ENCODE results near the gene PIP4K2C. TPM values are rescaled to one million over a fixed set of nuclear protein-coding genes. Genes with fewer than 3 reads are reported as not detected.

PIP4K2C gene
- total and polyA plus RNA-seq, 10 of the 15 experiments (the other 5 are each of a cell fraction or from before 2014, with no cell fraction given), result 4.8 to 25.1 (median 14.9) TPM

GRCh38 chr12:57590479-57590863 is 521 bp upstream of the PIP4K2C start:
- peak overlapping the region; percentile 51 for H3K27ac ChIP-seq (ENCODE audit: control insufficient read depth, insufficient read depth)
- WGBS (ENCODE audit: insufficient coverage, insufficient replicate concordance, low lambda C conversion rate, missing lambda C conversion rate), result 3% methylated on average over 2 of the region's 2 CpGs

More at GRCh38 chr12:57590479-57590863, 521 bp upstream of the PIP4K2C start:
- ATAC-seq (peak; percentile 4), DNase-seq (ENCODE audit: low read depth, low spot score) (no peak), FAIRE-seq (no peak)
- TF ChIP-seq MLLT1 (IDR thresholded peaks at IDR 0.05) (no peak), STAT3 (IDR thresholded peaks at IDR 0.05; ENCODE audit: low read depth, low read length) (no peak), CHD4 (IDR thresholded peaks at IDR 0.05) (no peak), NBN (IDR thresholded peaks at IDR 0.05) (0 out of 2 replicates have a peak, but pooled peaks have one; percentile 4)
- TF ChIP-seq, protein P1, sequence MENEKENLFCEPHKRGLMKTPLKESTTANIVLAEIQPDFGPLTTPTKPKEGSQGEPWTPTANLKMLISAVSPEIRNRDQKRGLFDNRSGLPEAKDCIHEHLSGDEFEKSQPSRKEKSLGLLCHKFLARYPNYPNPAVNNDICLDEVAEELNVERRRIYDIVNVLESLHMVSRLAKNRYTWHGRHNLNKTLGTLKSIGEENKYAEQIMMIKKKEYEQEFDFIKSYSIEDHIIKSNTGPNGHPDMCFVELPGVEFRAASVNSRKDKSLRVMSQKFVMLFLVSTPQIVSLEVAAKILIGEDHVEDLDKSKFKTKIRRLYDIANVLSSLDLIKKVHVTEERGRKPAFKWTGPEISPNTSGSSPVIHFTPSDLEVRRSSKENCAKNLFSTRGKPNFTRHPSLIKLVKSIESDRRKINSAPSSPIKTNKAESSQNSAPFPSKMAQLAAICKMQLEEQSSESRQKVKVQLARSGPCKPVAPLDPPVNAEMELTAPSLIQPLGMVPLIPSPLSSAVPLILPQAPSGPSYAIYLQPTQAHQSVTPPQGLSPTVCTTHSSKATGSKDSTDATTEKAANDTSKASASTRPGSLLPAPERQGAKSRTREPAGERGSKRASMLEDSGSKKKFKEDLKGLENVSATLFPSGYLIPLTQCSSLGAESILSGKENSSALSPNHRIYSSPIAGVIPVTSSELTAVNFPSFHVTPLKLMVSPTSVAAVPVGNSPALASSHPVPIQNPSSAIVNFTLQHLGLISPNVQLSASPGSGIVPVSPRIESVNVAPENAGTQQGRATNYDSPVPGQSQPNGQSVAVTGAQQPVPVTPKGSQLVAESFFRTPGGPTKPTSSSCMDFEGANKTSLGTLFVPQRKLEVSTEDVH (IDR thresholded peaks at IDR 0.05; ENCODE audit: low read depth, partially characterized antibody), result no peak
- in situ Hi-C loops (cut with MboI) (no loop called here), intact Hi-C loops (cut with micrococcal nuclease; ENCODE audit: unreplicated experiment) (loop anchor here (5.0 kb wide), 1 partner anchor 102 kb away; the partner anchor contains the start of gene OS9)
- no peaks in the 10 kb centered on the region for H3K36me3 ChIP-seq (ENCODE audit: control insufficient read depth in 2 of 2, insufficient read depth in 2 of 2, low read length in 1 of 2)
- peaks cover 7% of the 10 kb centered on the region for H3K79me2 ChIP-seq (ENCODE audit: control insufficient read depth, insufficient read depth, low read length)
- H3K4me1 ChIP-seq (ENCODE audit: control insufficient read depth, insufficient read depth, low read length), result peaks cover 4% of the 10 kb centered on the region; the same call in 1 of the 2 replicates
- ChIA-PET POLR2A (interaction anchor here (0.8 to 1.7 kb wide), 6 partner anchors 10 to 70 kb away, joined by 3 to 7 read pairs (median 3); partner anchors contain the start of genes ARHGEF25 and DDIT3), SMC1A (ENCODE audit: uncharacterized antibody, unreplicated experiment) (interaction anchor here (0.6 to 2.4 kb wide), 5 partner anchors 8 to 558 kb away, joined by 3 to 7 read pairs (median 4); no protein-coding TSS in a partner anchor), RAD21 (ENCODE audit: unreplicated experiment) (interaction anchor here (0.7 to 2.3 kb wide), 2 partner anchors 24 to 327 kb away, joined by 3 to 8 read pairs; no protein-coding TSS in a partner anchor), CTCF (interaction anchor here (0.6 to 5.1 kb wide), 6 partner anchors 8 to 135 kb away, joined by 3 to 52 read pairs (median 4); partner anchors contain the start of gene INHBE)
- peak overlapping the region; percentile 93 for H2AFZ ChIP-seq (ENCODE audit: control insufficient read depth, low read depth, low read length)
- H4K20me1 ChIP-seq (ENCODE audit: control insufficient read depth, insufficient read depth), result no peaks in the 10 kb centered on the region
- H3K9me3 ChIP-seq (replicated peaks; ENCODE audit: control insufficient read depth, insufficient read depth, low read length), result no peaks in the 10 kb centered on the region
- H3K27me3 ChIP-seq (replicated peaks in 1 of 2; ENCODE audit: control insufficient read depth in 2 of 2, insufficient read depth in 2 of 2, low read length in 1 of 2), result no peaks in the 10 kb centered on the region
- H3K9ac ChIP-seq (ENCODE audit: control insufficient read depth, insufficient read depth, low read length), result peak overlapping the region; percentile 67
- peak overlapping the region; percentile 99 for H3K4me2 ChIP-seq (ENCODE audit: control insufficient read depth, insufficient read depth)
- peak overlapping the region; percentile 98 for H3K4me3 ChIP-seq
- no TSS peak for BruUV-seq (replicated peaks)
